GM12878 (cell line): ENCODE measurements around the gene GJA5. TPM values are rescaled to one million over a fixed set of nuclear protein-coding genes. Genes with fewer than 3 reads are reported as not detected.

ENCODE experiments used
- ATAC-seq: fragments of 200-7000 bp; cut with Tn5 transposase; 3 replicates; pipeline ENCODE4 v1.9.1; 2020; ENCODE audit warnings: mild to moderate bottlenecking, moderate library complexity
- BruUV-seq: library from RNA; stranded (reverse); fragments of 400-500 nt; replicated peaks from 2 replicates; lab custom pipeline; 2021; lab: Mats Ljungman, UMichigan
- CTCF ChIA-PET: fragments of 300-600 bp; sonication (Branson Sonifier 250); formaldehyde crosslinking; extraction: SDS; loops from one replicate; lab custom pipeline; 2021; ENCODE audit warnings: inconsistent platforms; lab: Yijun Ruan, JAX
- POLR2A ChIA-PET: fragments of 350-600 bp; formaldehyde crosslinking; extraction: SDS; loops from one replicate; lab custom pipeline; 2021; ENCODE audit warnings: inconsistent platforms; lab: Charles Lee
- RAD21 ChIA-PET: fragments of 300-600 bp; sonication (Branson Sonifier 250); formaldehyde crosslinking; loops from one replicate; lab custom pipeline; 2023; ENCODE audit warnings: antibody characterized with exemption; ENCODE audit not compliant: unreplicated experiment; lab: Charles Lee
- SMC1A ChIA-PET: fragments of 300-600 bp; sonication (Branson Sonifier 250); formaldehyde crosslinking; loops from one replicate; lab custom pipeline; 2023; ENCODE audit not compliant: unreplicated experiment, uncharacterized antibody; lab: Charles Lee
- DNase-seq: peaks from one replicate; pipeline ENCODE4 v3.0.0-alpha.2; 2011; ENCODE audit warnings: low read depth, low spot score
- FAIRE-seq: peaks from 3 replicates; lab custom pipeline; 2011; peaks lifted over from hg19 to GRCh38; lab: Jason Lieb, UNC
- H2AFZ ChIP-seq: 2 replicates; pipeline ENCODE4 v1.6.0; 2011; ENCODE audit warnings: low read depth, low read length, control low read depth; ENCODE audit not compliant: control insufficient read depth
- H3K27ac ChIP-seq: 2 replicates; pipeline ENCODE4 v1.5.1; 2011; ENCODE audit warnings: control low read depth; ENCODE audit not compliant: control insufficient read depth, insufficient read depth
- H3K27me3 ChIP-seq, 2 experiments: replicated peaks in 1 of 2; 2 replicates each; pipeline versions ENCODE4 v1.6.0 to v1.6.1; 2011; ENCODE audit warnings: low read length in 1 of 2; ENCODE audit not compliant: control insufficient read depth in 2 of 2, insufficient read depth in 2 of 2
- H3K36me3 ChIP-seq, 2 experiments: 2 replicates each; pipeline ENCODE4 v1.5.1; 2011; ENCODE audit warnings: low read length in 1 of 2; ENCODE audit not compliant: control insufficient read depth in 2 of 2, insufficient read depth in 2 of 2
- H3K4me1 ChIP-seq: 2 replicates; pipeline ENCODE4 v1.6.1; 2011; ENCODE audit warnings: mild to moderate bottlenecking, low read length, moderate library complexity, mixed read lengths; ENCODE audit not compliant: control insufficient read depth, insufficient read depth
- H3K4me2 ChIP-seq: 2 replicates; pipeline ENCODE4 v1.6.0; 2011; ENCODE audit warnings: control low read depth; ENCODE audit not compliant: control insufficient read depth, insufficient read depth
- H3K4me3 ChIP-seq: fragments of 200-600 bp; sonication (generic); 2 replicates; pipeline ENCODE4 v1.5.1; 2016
- H3K79me2 ChIP-seq: 2 replicates; pipeline ENCODE4 v1.6.0; 2011; ENCODE audit warnings: low read length; ENCODE audit not compliant: control insufficient read depth, insufficient read depth
- H3K9ac ChIP-seq: 2 replicates; pipeline ENCODE4 v1.8.0; 2011; ENCODE audit warnings: low read length, control low read depth, mixed read lengths; ENCODE audit not compliant: control insufficient read depth, insufficient read depth
- H3K9me3 ChIP-seq: replicated peaks from 3 replicates; pipeline ENCODE4 v1.5.1; 2011; ENCODE audit warnings: mild to moderate bottlenecking, low read length; ENCODE audit not compliant: control insufficient read depth, insufficient read depth
- H4K20me1 ChIP-seq: 2 replicates; pipeline ENCODE4 v1.6.0; 2011; ENCODE audit not compliant: control insufficient read depth, insufficient read depth
- BHLHE40 ChIP-seq, 2 experiments: fragments of 450-650 bp in 1 of 2; IDR thresholded peaks; 2 replicates each; pipeline ENCODE4 v1.6.1; 2011 to 2017; ENCODE audit warnings: low read depth in 2 of 2, borderline replicate concordance in 1 of 2, improper control_type of control experiment in 1 of 2, low read length in 1 of 2, mild to moderate bottlenecking in 1 of 2
- CBX3 ChIP-seq: fragments of 200-600 bp; sonication (generic); IDR thresholded peaks from 2 replicates; pipeline ENCODE4 v1.6.1; 2016; ENCODE audit warnings: low read depth, borderline replicate concordance
- CBX5 ChIP-seq: sonication (generic); IDR thresholded peaks from 2 replicates; pipeline ENCODE4 v1.6.1; 2016; ENCODE audit warnings: low read depth, moderate library complexity, mild to moderate bottlenecking, inconsistent platforms
- CREM ChIP-seq: IDR thresholded peaks from 2 replicates; pipeline ENCODE4 v1.6.1; 2014; ENCODE audit warnings: antibody characterized with exemption, low read depth
- ETV6 ChIP-seq, 2 experiments: fragments of 450-650 bp in 1 of 2; IDR thresholded peaks in 1 of 2; conservative IDR thresholded peaks in 1 of 2; 2 replicates each; pipeline ENCODE4 v1.6.1; 2014; ENCODE audit warnings: antibody characterized with exemption in 1 of 2, borderline replicate concordance in 1 of 2, low read depth in 1 of 2, mild to moderate bottlenecking in 1 of 2, moderate library complexity in 1 of 2
- FOXM1 ChIP-seq: IDR thresholded peaks from 2 replicates; pipeline ENCODE4 v1.6.1; 2012; ENCODE audit warnings: low read depth, mild to moderate bottlenecking, inconsistent platforms, low read length, moderate library complexity
- GABPA ChIP-seq: IDR thresholded peaks from 2 replicates; pipeline ENCODE4 v1.6.1; 2014; ENCODE audit warnings: antibody characterized with exemption, low read depth, mild to moderate bottlenecking, inconsistent platforms
- MXI1 ChIP-seq: fragments of 150-350 bp; IDR thresholded peaks from 2 replicates; pipeline ENCODE4 v1.6.1; 2011; ENCODE audit warnings: low read depth, mild to moderate bottlenecking, inconsistent platforms, low read length, improper control_type of control experiment
- PAX5 ChIP-seq: IDR thresholded peaks from 2 replicates; pipeline ENCODE4 v1.6.1; 2011; ENCODE audit warnings: low read depth, low read length, borderline replicate concordance
- PAX8 ChIP-seq: fragments of 450-650 bp; IDR thresholded peaks from 2 replicates; pipeline ENCODE4 v1.6.1; 2017; ENCODE audit warnings: mild to moderate bottlenecking, moderate library complexity
- SMAD5 ChIP-seq: IDR thresholded peaks from 2 replicates; pipeline ENCODE4 v1.6.1; 2016; ENCODE audit warnings: antibody characterized with exemption, low read depth
- SMC3 ChIP-seq: IDR thresholded peaks from 2 replicates; pipeline ENCODE4 v1.6.1; 2011; ENCODE audit warnings: low read length, improper control_type of control experiment, borderline replicate concordance
- SP1 ChIP-seq: IDR thresholded peaks from one replicate; pipeline ENCODE4 v1.6.1; 2011; ENCODE audit warnings: low read depth, low read length
- WGBS: methylation state at CpG from one replicate; pipeline ENCODE4 v1.1.6; 2016; ENCODE audit warnings: low lambda C conversion rate; ENCODE audit not compliant: insufficient replicate concordance, insufficient coverage; ENCODE audit errors: missing lambda C conversion rate; 5-methylcytosine and 5-hydroxymethylcytosine counted together
- in situ Hi-C: fragments of 300-500 bp; cut with MboI; formaldehyde crosslinking; loops from 9 replicates; pipeline ENCODE4 v1.14.3; 2018; ENCODE audit warnings: mixed read lengths
- intact Hi-C: fragments of 100-400 bp; cut with micrococcal nuclease; formaldehyde crosslinking; loops from one replicate; pipeline ENCODE4 v1.14.2; 2022; ENCODE audit not compliant: unreplicated experiment
- polyA plus RNA-seq, 11 experiments: library from polyadenylated mRNA; depleted of rRNA in 4 of 11; unstranded in 6 of 11; stranded (reverse) in 5 of 11; fragments of >200 nt; fragmentation: Nextera tagmentation in 4 of 11; fragmentation: Illumina TruSeq in 1 of 11; extraction: Ambion mirVana in 4 of 11; extraction: Trizol in 1 of 11; gene quantifications; 1 replicate in 1 of 11; 2 replicates in 10 of 11; pipeline versions ENCODE4 v1.2.1 to v1.2.3, GENCODE V29; 2011 to 2016; ENCODE audit warnings: inconsistent platforms in 2 of 11, missing spikeins in 2 of 11, low read depth in 1 of 11
- total RNA-seq, 4 experiments: library from RNA; depleted of rRNA in 3 of 4; stranded (reverse); fragments of >200 nt in 3 of 4; fragmentation: Illumina TruSeq in 1 of 4; extraction: Trizol in 1 of 4; gene quantifications; 2 replicates each; pipeline versions ENCODE4 v1.2.1 to v1.2.3, GENCODE V29; 2013 to 2021
- TF ChIP-seq, protein P1 (sequence below): fragments of 450-650 bp; IDR thresholded peaks from 2 replicates; pipeline ENCODE4 v1.6.1; 2016; ENCODE audit warnings: mild to moderate bottlenecking, moderate library complexity, borderline replicate concordance
- TF ChIP-seq, protein P2 (sequence below): fragments of 450-650 bp; IDR thresholded peaks from 2 replicates; pipeline ENCODE4 v1.6.1; 2017; ENCODE audit warnings: mild to moderate bottlenecking

GJA5 gene
- total and polyA plus RNA-seq, 10 of the 15 experiments (the other 5 are each of a cell fraction or from before 2014, with no cell fraction given): not detected

DNA sequence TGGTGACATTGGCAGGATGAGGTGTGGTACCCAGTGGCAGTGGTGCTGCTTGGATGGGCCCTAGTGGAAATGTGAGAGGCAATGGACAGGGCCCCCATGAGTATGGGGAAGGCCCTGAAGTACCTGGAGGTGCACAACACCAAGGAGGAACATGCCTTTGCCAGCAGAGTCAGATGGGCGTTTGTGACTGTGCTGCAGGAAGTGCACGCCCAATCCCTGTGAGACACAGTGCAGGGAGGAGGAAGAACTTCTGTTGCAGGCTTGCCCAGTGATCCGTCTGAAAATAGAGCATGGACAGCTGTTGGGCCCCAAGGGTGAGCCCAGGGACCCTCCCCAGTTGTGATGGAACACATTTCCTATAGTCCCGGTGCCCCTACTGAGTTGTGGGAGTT, 42.7 kb downstream of the GJA5 start:
- no peak for ATAC-seq

More for the DNA sequence above, 42.7 kb downstream of the GJA5 start:
- no peak for FAIRE-seq
- H4K20me1 ChIP-seq: no peaks in the 10 kb centered on the region
- intact Hi-C loops: no loop called here
- H3K9me3 ChIP-seq: no peaks in the 10 kb centered on the region; the same call in 2 of the 3 replicates
- no peaks in the 10 kb centered on the region for H3K4me1 ChIP-seq
- no peak for DNase-seq
- ChIA-PET SMC1A (no interaction called here), RAD21 (no interaction called here)
- H3K4me2 ChIP-seq: no peak overlapping the region
- no peaks in the 10 kb centered on the region for H3K36me3 ChIP-seq
- H3K27ac ChIP-seq: no peak overlapping the region
- no peaks in the 10 kb centered on the region for H3K79me2 ChIP-seq
- H3K27me3 ChIP-seq: no peaks in the 10 kb centered on the region; a peak in 2 of 4 replicates
- TF ChIP-seq, protein P1, sequence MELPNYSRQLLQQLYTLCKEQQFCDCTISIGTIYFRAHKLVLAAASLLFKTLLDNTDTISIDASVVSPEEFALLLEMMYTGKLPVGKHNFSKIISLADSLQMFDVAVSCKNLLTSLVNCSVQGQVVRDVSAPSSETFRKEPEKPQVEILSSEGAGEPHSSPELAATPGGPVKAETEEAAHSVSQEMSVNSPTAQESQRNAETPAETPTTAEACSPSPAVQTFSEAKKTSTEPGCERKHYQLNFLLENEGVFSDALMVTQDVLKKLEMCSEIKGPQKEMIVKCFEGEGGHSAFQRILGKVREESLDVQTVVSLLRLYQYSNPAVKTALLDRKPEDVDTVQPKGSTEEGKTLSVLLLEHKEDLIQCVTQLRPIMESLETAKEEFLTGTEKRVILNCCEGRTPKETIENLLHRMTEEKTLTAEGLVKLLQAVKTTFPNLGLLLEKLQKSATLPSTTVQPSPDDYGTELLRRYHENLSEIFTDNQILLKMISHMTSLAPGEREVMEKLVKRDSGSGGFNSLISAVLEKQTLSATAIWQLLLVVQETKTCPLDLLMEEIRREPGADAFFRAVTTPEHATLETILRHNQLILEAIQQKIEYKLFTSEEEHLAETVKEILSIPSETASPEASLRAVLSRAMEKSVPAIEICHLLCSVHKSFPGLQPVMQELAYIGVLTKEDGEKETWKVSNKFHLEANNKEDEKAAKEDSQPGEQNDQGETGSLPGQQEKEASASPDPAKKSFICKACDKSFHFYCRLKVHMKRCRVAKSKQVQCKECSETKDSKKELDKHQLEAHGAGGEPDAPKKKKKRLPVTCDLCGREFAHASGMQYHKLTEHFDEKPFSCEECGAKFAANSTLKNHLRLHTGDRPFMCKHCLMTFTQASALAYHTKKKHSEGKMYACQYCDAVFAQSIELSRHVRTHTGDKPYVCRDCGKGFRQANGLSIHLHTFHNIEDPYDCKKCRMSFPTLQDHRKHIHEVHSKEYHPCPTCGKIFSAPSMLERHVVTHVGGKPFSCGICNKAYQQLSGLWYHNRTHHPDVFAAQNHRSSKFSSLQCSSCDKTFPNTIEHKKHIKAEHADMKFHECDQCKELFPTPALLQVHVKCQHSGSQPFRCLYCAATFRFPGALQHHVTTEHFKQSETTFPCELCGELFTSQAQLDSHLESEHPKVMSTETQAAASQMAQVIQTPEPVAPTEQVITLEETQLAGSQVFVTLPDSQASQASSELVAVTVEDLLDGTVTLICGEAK: no peak
- TF ChIP-seq PAX5 (no peak), BHLHE40 (IDR thresholded peaks at IDR 0.05; ENCODE audit: borderline replicate concordance in 1 of 2, low read depth in 2 of 2, low read length in 1 of 2) (no peak), CBX5 (no peak), SMC3 (no peak), SMAD5 (no peak), GABPA (no peak), ETV6 (conservative IDR thresholded peaks at IDR 0.05 in 1 of 2, IDR thresholded peaks at IDR 0.05 in 1 of 2; ENCODE audit: borderline replicate concordance in 1 of 2, low read depth in 1 of 2) (no peak), PAX8 (no peak), FOXM1 (no peak), CBX3 (no peak), CREM (no peak), SP1 (no peak), MXI1 (no peak)
- TF ChIP-seq, protein P2, sequence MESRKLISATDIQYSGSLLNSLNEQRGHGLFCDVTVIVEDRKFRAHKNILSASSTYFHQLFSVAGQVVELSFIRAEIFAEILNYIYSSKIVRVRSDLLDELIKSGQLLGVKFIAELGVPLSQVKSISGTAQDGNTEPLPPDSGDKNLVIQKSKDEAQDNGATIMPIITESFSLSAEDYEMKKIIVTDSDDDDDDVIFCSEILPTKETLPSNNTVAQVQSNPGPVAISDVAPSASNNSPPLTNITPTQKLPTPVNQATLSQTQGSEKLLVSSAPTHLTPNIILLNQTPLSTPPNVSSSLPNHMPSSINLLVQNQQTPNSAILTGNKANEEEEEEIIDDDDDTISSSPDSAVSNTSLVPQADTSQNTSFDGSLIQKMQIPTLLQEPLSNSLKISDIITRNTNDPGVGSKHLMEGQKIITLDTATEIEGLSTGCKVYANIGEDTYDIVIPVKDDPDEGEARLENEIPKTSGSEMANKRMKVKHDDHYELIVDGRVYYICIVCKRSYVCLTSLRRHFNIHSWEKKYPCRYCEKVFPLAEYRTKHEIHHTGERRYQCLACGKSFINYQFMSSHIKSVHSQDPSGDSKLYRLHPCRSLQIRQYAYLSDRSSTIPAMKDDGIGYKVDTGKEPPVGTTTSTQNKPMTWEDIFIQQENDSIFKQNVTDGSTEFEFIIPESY: no peak
- TF ChIP-seq, all 136 proteins: peak for 0
- ChIA-PET CTCF (no interaction called here), POLR2A (no interaction called here)
- WGBS: 17% methylated on average over 4 of the region's 4 CpGs
- no peak overlapping the region for H2AFZ ChIP-seq
- in situ Hi-C loops: no loop called here
- H3K4me3 ChIP-seq: no peak overlapping the region
- BruUV-seq: no TSS peak
- H3K9ac ChIP-seq: no peak overlapping the region
